HG03066 (cell line): Measurements from ENCODE around the gene CHN2.

Source experiments
- ATAC-seq: cut with Tn5 transposase; IDR thresholded peaks from one replicate; pipeline ENCODE4 v1.9.1; 2021; ENCODE audit warnings: low read depth; ENCODE audit not compliant: unreplicated experiment

The CHN2 gene

GRCh38 chr7:29418056-29418455 is 223.5 kb downstream of the CHN2 start:
- ATAC-seq, result no peak

GRCh38 chr7:29418651-29419050 is 224.1 kb downstream of the CHN2 start:
- ATAC-seq, result no peak

- no peak for ATAC-seq
These were observed 225.4 kb downstream of the CHN2 start for GRCh38 chr7:29420011-29420410.

GRCh38 chr7:29421010-29421956 is 226.7 kb downstream of the CHN2 start:
- ATAC-seq, result no peak

GRCh38 chr7:29422829-29423228 is 228.3 kb downstream of the CHN2 start:
- ATAC-seq, result no peak

- ATAC-seq, result peak; percentile 46
These were observed 229.9 kb downstream of the CHN2 start for GRCh38 chr7:29424295-29424983.

GRCh38 chr7:29424984-29425309 is 230.4 kb downstream of the CHN2 start:
- ATAC-seq, result peak; percentile 12

- ATAC-seq, result no peak
These were observed 232.0 kb downstream of the CHN2 start for GRCh38 chr7:29426587-29426986.

GRCh38 chr7:29429401-29429800 is 234.8 kb downstream of the CHN2 start:
- ATAC-seq, result no peak

- ATAC-seq, result no peak
These were observed 235.8 kb downstream of the CHN2 start for GRCh38 chr7:29430279-29430949.

- no peak for ATAC-seq
These were observed 237.1 kb downstream of the CHN2 start for GRCh38 chr7:29431686-29432085.

GRCh38 chr7:29432721-29433120 is 238.1 kb downstream of the CHN2 start:
- ATAC-seq, result no peak

- ATAC-seq, result no peak
These were observed 239.8 kb downstream of the CHN2 start for GRCh38 chr7:29434380-29434768.

- ATAC-seq, result no peak
These were observed 240.6 kb downstream of the CHN2 start for GRCh38 chr7:29435167-29435566.

GRCh38 chr7:29435902-29436301 is 241.3 kb downstream of the CHN2 start:
- ATAC-seq, result no peak

- no peak for ATAC-seq
These were observed 247.6 kb downstream of the CHN2 start for GRCh38 chr7:29442146-29442545.

- no peak for ATAC-seq
These were observed 249.0 kb downstream of the CHN2 start for GRCh38 chr7:29443552-29443951.

- ATAC-seq, result no peak
These were observed 249.7 kb downstream of the CHN2 start for GRCh38 chr7:29444267-29444666.

GRCh38 chr7:29445736-29446135 is 251.2 kb downstream of the CHN2 start:
- no peak for ATAC-seq

- no peak for ATAC-seq
These were observed 253.3 kb downstream of the CHN2 start for GRCh38 chr7:29447828-29448227.

GRCh38 chr7:29449569-29450260 is 255.1 kb downstream of the CHN2 start:
- no peak for ATAC-seq
